Hepatocyte (in vitro differentiated cells): ENCODE data around the gene AURKAIP1.

Experiments used
- CTCF ChIP-seq: fragments of 200-600 bp; sonication (generic); IDR thresholded peaks from 2 replicates; pipeline ENCODE4 v1.5.1; 2016; ENCODE audit warnings: antibody characterized with exemption, mild to moderate bottlenecking; ENCODE audit not compliant: poor library complexity
- EZH2 ChIP-seq: fragments of 200-600 bp; sonication (generic); IDR thresholded peaks from 2 replicates; pipeline ENCODE4 v1.6.1; 2016; ENCODE audit warnings: antibody characterized with exemption, mild to moderate bottlenecking, borderline replicate concordance
- EZH2phosphoT487 ChIP-seq: fragments of 200-600 bp; sonication (generic); IDR thresholded peaks from one replicate; pipeline ENCODE4 v1.6.1; 2018; ENCODE audit warnings: antibody characterized with exemption, mild to moderate bottlenecking, low read depth, moderate library complexity; ENCODE audit not compliant: unreplicated experiment, severe bottlenecking

DNA sequence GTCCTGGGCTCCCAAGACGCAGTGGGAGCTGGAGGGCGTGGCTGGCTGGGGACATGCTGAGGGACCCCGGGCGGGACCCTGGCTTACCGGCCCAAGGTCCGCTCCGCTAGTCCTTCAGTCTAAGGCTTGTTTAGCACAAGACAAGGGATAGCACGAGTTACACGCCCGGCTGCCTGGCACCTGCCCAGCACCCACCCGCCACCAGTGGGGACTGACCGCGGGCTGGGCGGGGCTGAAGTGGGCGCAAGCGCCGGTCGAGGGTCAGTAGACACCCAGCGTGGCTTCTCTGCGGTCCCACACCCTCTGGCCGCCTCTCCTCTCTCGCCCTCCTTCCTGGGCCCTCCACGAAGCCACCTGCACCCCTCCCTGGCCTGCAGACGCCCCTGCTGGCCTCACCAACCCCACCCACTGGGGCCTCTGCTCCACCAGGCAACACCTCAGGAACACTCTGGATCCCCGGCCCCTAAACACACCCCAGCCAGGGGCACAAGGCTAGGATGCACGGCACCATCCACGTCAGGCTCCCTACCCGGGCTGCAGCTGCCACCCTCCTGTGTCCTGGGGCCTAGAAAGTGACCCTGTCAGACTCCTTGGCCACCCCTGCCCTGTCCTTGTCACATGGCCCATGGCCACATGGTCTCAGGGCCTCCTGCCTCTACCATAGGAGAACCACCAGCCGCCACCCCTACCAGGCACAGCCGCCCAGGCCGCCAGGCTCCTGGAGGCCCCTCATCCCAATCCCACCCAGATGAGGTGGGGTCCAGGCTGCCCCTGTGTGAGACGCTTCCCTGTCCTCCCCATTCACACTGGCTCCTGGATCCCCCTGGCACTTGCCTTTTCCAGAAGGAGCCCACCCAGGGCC lies 37.8 kb downstream of the AURKAIP1 start:
- no peak for TF ChIP-seq CTCF
- no peak for TF ChIP-seq EZH2
- no peak for TF ChIP-seq EZH2phosphoT487
